CD4-positive, alpha-beta memory T cell (primary cell): ENCODE results near the gene P3H2. TPM values are rescaled to one million over a fixed set of nuclear protein-coding genes. Genes with fewer than 3 reads are reported as not detected.
"Not testable (repeated sequence)": the region's sequence is repeated elsewhere in the genome, so short reads cannot be mapped to it uniquely, and the experiment has no call there.

Source experiments
- CTCF ChIA-PET: fragments of 350-600 bp; sonication (Branson Sonifier 250); formaldehyde crosslinking; loops from one replicate; lab custom pipeline; 2021; ENCODE audit warnings: inconsistent platforms; ENCODE audit not compliant: partially characterized antibody; lab: Charles Lee
- POLR2A ChIA-PET: fragments of 350-600 bp; sonication (Branson Sonifier 250); formaldehyde crosslinking; loops from one replicate; lab custom pipeline; 2021; ENCODE audit not compliant: partially characterized antibody; lab: Charles Lee
- DNase-seq, 5 donors: peaks; one replicate each; pipeline versions ENCODE4 v3.0.0 to v3.0.0-alpha.2; 2020 to 2022; ENCODE audit warnings: mixed read lengths in 1 of 5
- H3K27ac ChIP-seq: one replicate; pipeline ENCODE4 v1.7.0; 2013; ENCODE audit warnings: low read depth, low read length
- H3K27me3 ChIP-seq: 2 replicates; pipeline ENCODE4 v1.7.0; 2013; ENCODE audit warnings: mild to moderate bottlenecking, low read length, moderate library complexity; ENCODE audit not compliant: insufficient read depth
- H3K36me3 ChIP-seq: 2 replicates; pipeline ENCODE4 v1.7.0; 2013; ENCODE audit warnings: mild to moderate bottlenecking, low read length, moderate library complexity; ENCODE audit not compliant: insufficient read depth
- H3K4me1 ChIP-seq: 2 replicates; pipeline ENCODE4 v1.7.0; 2013; ENCODE audit warnings: mild to moderate bottlenecking, low read length, moderate library complexity; ENCODE audit not compliant: insufficient read depth
- H3K4me3 ChIP-seq, 2 donors: one replicate each; pipeline ENCODE4 v1.7.0; 2013; ENCODE audit warnings: low read length in 2 of 2, mild to moderate bottlenecking in 1 of 2
- H3K9me3 ChIP-seq, 2 donors: one replicate each; pipeline ENCODE4 v1.7.0; 2013; ENCODE audit warnings: low read length in 2 of 2, control low read depth in 1 of 2; ENCODE audit not compliant: control insufficient read depth in 1 of 2
- H3K27ac Mint-ChIP-seq, 7 donors: one replicate each; pipeline ENCODE4 v1.8.0; 2020 to 2021; ENCODE audit warnings: mixed read lengths in 7 of 7, mild to moderate bottlenecking in 6 of 7, inconsistent platforms in 3 of 7, moderate library complexity in 3 of 7
- H3K27me3 Mint-ChIP-seq, 2 donors: one replicate each; pipeline ENCODE4 v1.8.0; 2020 to 2021; ENCODE audit warnings: mixed read lengths in 2 of 2
- H3K36me3 Mint-ChIP-seq, 2 donors: one replicate each; pipeline ENCODE4 v1.8.0; 2020 to 2021; ENCODE audit warnings: mixed read lengths in 2 of 2, inconsistent platforms in 1 of 2, mild to moderate bottlenecking in 1 of 2
- H3K4me1 Mint-ChIP-seq, 4 donors: one replicate each; pipeline ENCODE4 v1.8.0; 2020 to 2021; ENCODE audit warnings: mixed read lengths in 4 of 4, mild to moderate bottlenecking in 1 of 4
- H3K4me3 Mint-ChIP-seq, 8 donors: one replicate each; pipeline ENCODE4 v1.8.0; 2020 to 2021; ENCODE audit warnings: mixed read lengths in 8 of 8, mild to moderate bottlenecking in 7 of 8, moderate library complexity in 6 of 8, inconsistent platforms in 3 of 8
- H3K9me3 Mint-ChIP-seq, 8 donors: one replicate each; pipeline ENCODE4 v1.8.0; 2020 to 2021; ENCODE audit warnings: mixed read lengths in 8 of 8, mild to moderate bottlenecking in 5 of 8, inconsistent platforms in 3 of 8, moderate library complexity in 1 of 8
- intact Hi-C: fragments of 100-400 bp; cut with micrococcal nuclease; formaldehyde crosslinking; loops from one replicate; pipeline ENCODE4 v1.15.1; 2023
- polyA plus RNA-seq, 2 donors: library from polyadenylated mRNA; unstranded; fragments of 300-500 nt; fragmentation: Illumina TruSeq; gene quantifications; one replicate each; pipeline ENCODE4 v1.2.3, GENCODE V29; 2021
- total RNA-seq, 2 experiments: library from RNA; stranded (reverse); gene quantifications; one replicate each; pipeline ENCODE4 v1.2.3, GENCODE V29; 2021

P3H2 gene
- total and polyA plus RNA-seq, 4 experiments from 2014 or later = not detected

DNA sequence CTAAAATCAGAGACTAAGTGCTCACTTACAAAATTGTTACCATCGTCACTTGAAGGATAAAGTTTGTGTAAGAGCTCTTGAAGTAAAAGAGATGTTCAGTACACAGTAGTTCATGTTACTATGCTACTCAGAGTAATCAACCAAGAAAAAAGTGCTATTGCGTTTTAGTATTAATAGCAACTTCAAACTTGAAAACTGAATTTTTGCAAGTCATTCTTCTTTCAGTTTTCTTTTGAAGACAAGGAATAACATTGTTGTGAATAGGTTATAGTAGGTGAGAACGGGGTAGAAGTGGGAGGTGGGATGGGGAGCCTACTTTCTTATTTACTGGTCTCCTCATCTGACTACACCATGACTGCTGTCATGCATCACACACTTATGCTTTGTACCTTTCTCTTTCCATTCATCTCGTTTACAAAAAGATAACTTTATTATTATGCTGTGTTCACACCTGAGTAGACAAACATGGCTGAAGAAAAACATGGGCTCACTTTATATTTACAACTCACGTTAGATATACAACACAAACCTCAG is 39.3 kb upstream of the P3H2 start:
- Mint-ChIP-seq H3K9me3 (peaks cover 0 to 9% (median 5%) of the 10 kb centered on the region in 8 donors), H3K27me3 (peaks cover 0 to 3% of the 10 kb centered on the region in 2 donors), H3K36me3 (no peaks in the 10 kb centered on the region), H3K27ac (no peak overlapping the region), H3K4me1 (no peaks in the 10 kb centered on the region), H3K4me3 (no peak overlapping the region)
- Histone ChIP-seq H3K27me3 (no peaks in the 10 kb centered on the region), H3K36me3 (no peaks in the 10 kb centered on the region), H3K27ac (no peak overlapping the region), H3K4me1 (no peaks in the 10 kb centered on the region), H3K9me3 (no peaks in the 10 kb centered on the region), H3K4me3 (no peak overlapping the region)
- ChIA-PET CTCF (no interaction called here), POLR2A (no interaction called here)
- intact Hi-C loops = no loop called here
- DNase-seq = no peak

DNA sequence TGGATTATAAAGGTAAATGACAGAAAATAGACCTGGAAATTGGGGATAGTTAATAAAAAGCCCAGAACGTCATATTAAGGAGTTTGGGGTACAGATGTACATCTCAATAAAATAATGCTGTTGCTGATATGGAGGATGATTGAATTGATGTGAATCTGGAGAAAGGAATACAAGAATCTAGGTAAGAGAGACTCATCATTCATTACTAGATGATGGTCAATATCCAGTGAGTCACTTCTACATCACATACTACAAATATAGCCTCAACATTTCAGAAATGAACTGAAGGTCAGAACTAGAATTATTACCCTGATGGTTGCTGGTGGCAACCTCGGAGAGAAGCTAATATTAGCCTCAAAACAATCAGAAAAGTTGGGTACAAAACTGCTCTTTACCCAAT is 37.6 kb upstream of the P3H2 start:
- H3K27ac Mint-ChIP-seq = no peak overlapping the region
- H3K27me3 Mint-ChIP-seq = peaks cover 3 to 5% of the 10 kb centered on the region in 2 donors
- no peaks in the 10 kb centered on the region for H3K4me1 Mint-ChIP-seq
- no peaks in the 10 kb centered on the region for H3K27me3 ChIP-seq
- no peaks in the 10 kb centered on the region for H3K9me3 ChIP-seq
- no peak overlapping the region for H3K4me3 Mint-ChIP-seq
- peaks cover 0 to 9% (median 3%) of the 10 kb centered on the region in 8 donors for H3K9me3 Mint-ChIP-seq
- no peak for DNase-seq
- no peaks in the 10 kb centered on the region for H3K36me3 Mint-ChIP-seq
- H3K4me1 ChIP-seq = no peaks in the 10 kb centered on the region
- no peak overlapping the region for H3K4me3 ChIP-seq
- intact Hi-C loops = no loop called here
- no peaks in the 10 kb centered on the region for H3K36me3 ChIP-seq
- ChIA-PET CTCF (no interaction called here), POLR2A (no interaction called here)
- no peak overlapping the region for H3K27ac ChIP-seq

GRCh38 chr3:190155752-190156151 is 35.1 kb upstream of the P3H2 start:
- no peak for DNase-seq
- Histone ChIP-seq H3K4me1 (no peaks in the 10 kb centered on the region), H3K36me3 (no peaks in the 10 kb centered on the region), H3K27ac (no peak overlapping the region), H3K4me3 (no peak overlapping the region), H3K9me3 (no peaks in the 10 kb centered on the region), H3K27me3 (no peaks in the 10 kb centered on the region)
- Mint-ChIP-seq H3K4me3 (no peak overlapping the region), H3K4me1 (no peaks in the 10 kb centered on the region), H3K27ac (no peak overlapping the region), H3K9me3 (peaks cover 0 to 3% (median 0%) of the 10 kb centered on the region in 8 donors), H3K27me3 (peaks cover 3 to 5% of the 10 kb centered on the region in 2 donors), H3K36me3 (no peaks in the 10 kb centered on the region)
- intact Hi-C loops = no loop called here
- ChIA-PET POLR2A (no interaction called here), CTCF (interaction anchor here (1.1 kb wide), 1 partner anchor 53 kb away, joined by 3 read pairs; no protein-coding TSS in a partner anchor)

GRCh38 chr3:190150681-190151080 is 30.0 kb upstream of the P3H2 start:
- Mint-ChIP-seq H3K27ac (no peak overlapping the region), H3K4me1 (no peaks in the 10 kb centered on the region), H3K9me3 (peaks cover 0 to under 1% (median 0%) of the 10 kb centered on the region in 8 donors), H3K27me3 (peaks cover 5 to 10% of the 10 kb centered on the region in 2 donors), H3K36me3 (no peaks in the 10 kb centered on the region), H3K4me3 (no peak overlapping the region)
- H3K36me3 ChIP-seq = no peaks in the 10 kb centered on the region
- H3K27me3 ChIP-seq = no peaks in the 10 kb centered on the region
- CTCF ChIA-PET = no interaction called here
- H3K9me3 ChIP-seq = no peaks in the 10 kb centered on the region
- H3K4me1 ChIP-seq = no peaks in the 10 kb centered on the region
- DNase-seq = no peak
- intact Hi-C loops = no loop called here
- H3K27ac ChIP-seq = no peak overlapping the region
- POLR2A ChIA-PET = no interaction called here
- H3K4me3 ChIP-seq = no peak overlapping the region

- H3K36me3 ChIP-seq, H3K27me3 ChIP-seq, CTCF ChIA-PET, H3K9me3 Mint-ChIP-seq, H3K36me3 Mint-ChIP-seq, H3K4me1 ChIP-seq, H3K27ac Mint-ChIP-seq, H3K4me3 Mint-ChIP-seq, H3K9me3 ChIP-seq, H3K4me3 ChIP-seq, intact Hi-C loops, H3K4me1 Mint-ChIP-seq, H3K27ac ChIP-seq, POLR2A ChIA-PET, DNase-seq: not testable (repeated sequence)
- H3K27me3 Mint-ChIP-seq = peaks cover 6 to 15% of the 10 kb centered on the region in 2 donors
These were observed 29.3 kb upstream of the P3H2 start for GRCh38 chr3:190149830-190150619.

DNA sequence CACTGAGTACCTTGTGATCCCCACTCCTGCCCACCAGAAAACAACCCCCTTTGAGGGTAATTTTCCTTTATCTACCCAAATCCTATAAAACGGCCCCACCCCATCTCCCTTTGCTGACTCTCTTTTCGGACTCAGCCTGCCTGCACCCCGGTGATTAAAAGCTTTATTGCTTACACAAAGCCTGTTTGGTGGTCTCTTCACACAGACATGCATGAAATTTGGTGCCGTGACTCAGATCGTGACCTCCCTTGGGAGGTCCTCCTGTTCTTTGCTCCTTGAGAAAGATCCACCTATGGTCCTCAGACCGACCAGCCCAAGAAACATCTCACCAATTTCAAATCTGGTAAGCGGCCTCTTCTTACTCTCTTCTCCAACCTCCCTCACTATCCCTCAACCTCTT is 24.1 kb upstream of the P3H2 start:
- H3K27me3 ChIP-seq, H3K4me3 Mint-ChIP-seq, DNase-seq, H3K4me1 ChIP-seq, H3K9me3 Mint-ChIP-seq, H3K9me3 ChIP-seq, H3K36me3 Mint-ChIP-seq, intact Hi-C loops, H3K27ac Mint-ChIP-seq, H3K36me3 ChIP-seq, H3K4me3 ChIP-seq, H3K4me1 Mint-ChIP-seq, POLR2A ChIA-PET, H3K27ac ChIP-seq, CTCF ChIA-PET: not testable (repeated sequence)
- H3K27me3 Mint-ChIP-seq = peaks cover 3 to 15% of the 10 kb centered on the region in 2 donors

DNA sequence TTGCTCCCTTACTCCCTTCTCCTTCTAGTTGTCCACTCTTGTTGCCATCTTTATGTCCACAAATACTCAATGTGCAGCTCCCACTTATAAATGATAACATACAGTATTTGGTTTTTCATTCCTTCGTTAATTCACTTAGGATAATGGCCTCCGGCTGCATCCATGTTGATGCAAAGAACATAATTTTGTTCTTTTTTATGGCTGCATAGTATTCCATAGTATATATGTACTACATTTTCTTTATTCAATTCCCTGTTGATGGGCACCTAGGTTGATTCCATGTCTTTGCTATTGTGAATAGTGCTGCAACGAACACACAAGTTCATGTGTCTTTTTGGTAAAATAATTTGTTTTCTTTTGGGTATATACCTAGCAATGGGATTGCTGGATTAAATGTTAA is 21.3 kb upstream of the P3H2 start:
- no peaks in the 10 kb centered on the region for H3K36me3 Mint-ChIP-seq
- no peak for DNase-seq
- ChIA-PET POLR2A (no interaction called here), CTCF (no interaction called here)
- Histone ChIP-seq H3K27ac (no peak overlapping the region), H3K4me3 (no peak overlapping the region), H3K27me3 (no peaks in the 10 kb centered on the region), H3K4me1 (no peaks in the 10 kb centered on the region), H3K36me3 (no peaks in the 10 kb centered on the region), H3K9me3 (no peaks in the 10 kb centered on the region)
- intact Hi-C loops = no loop called here
- no peaks in the 10 kb centered on the region for H3K4me1 Mint-ChIP-seq
- H3K27ac Mint-ChIP-seq = no peak overlapping the region
- H3K4me3 Mint-ChIP-seq = no peak overlapping the region
- H3K27me3 Mint-ChIP-seq = peaks cover 3 to 11% of the 10 kb centered on the region in 2 donors
- peaks cover 0 to 3% (median 0%) of the 10 kb centered on the region in 8 donors for H3K9me3 Mint-ChIP-seq
